Activated naive CD4-positive, alpha-beta T cell treated with anti-CD3 and anti-CD28 coated beads for 36 hours (primary cell): Measurements from ENCODE around the gene SORBS1. TPM values are rescaled to one million over a fixed set of nuclear protein-coding genes. Genes with fewer than 3 reads are reported as not detected.

ENCODE experiments used
- CTCF ChIA-PET: fragments of 350-600 bp; sonication (Branson Sonifier 250); formaldehyde crosslinking; loops from one replicate; lab custom pipeline; 2021; ENCODE audit warnings: antibody characterized with exemption; lab: Charles Lee
- DNase-seq: peaks from one replicate; pipeline ENCODE4 v3.0.0-alpha.2; 2020
- H3K27ac Mint-ChIP-seq: one replicate; pipeline ENCODE4 v1.8.0; 2021; ENCODE audit warnings: mild to moderate bottlenecking, mixed read lengths
- H3K27me3 Mint-ChIP-seq: one replicate; pipeline ENCODE4 v1.8.0; 2021; ENCODE audit warnings: low read depth, mixed read lengths
- H3K36me3 Mint-ChIP-seq: one replicate; pipeline ENCODE4 v1.8.0; 2021; ENCODE audit warnings: low read depth, mixed read lengths
- H3K4me1 Mint-ChIP-seq: one replicate; pipeline ENCODE4 v1.8.0; 2021; ENCODE audit warnings: low read depth, mixed read lengths
- H3K4me3 Mint-ChIP-seq: one replicate; pipeline ENCODE4 v1.8.0; 2021; ENCODE audit warnings: mild to moderate bottlenecking, moderate library complexity, mixed read lengths
- H3K9me3 Mint-ChIP-seq: one replicate; pipeline ENCODE4 v1.8.0; 2021; ENCODE audit warnings: mixed read lengths
- intact Hi-C: fragments of 100-400 bp; cut with micrococcal nuclease; formaldehyde crosslinking; loops from one replicate; pipeline ENCODE4 v1.15.1; 2023
- total RNA-seq, 2 experiments: library from RNA; stranded (reverse); gene quantifications; one replicate each; pipeline ENCODE4 v1.2.3, GENCODE V29; 2021

The SORBS1 gene
- total RNA-seq, 2 experiments from 2014 or later: 0.77 to 0.93 TPM

GRCh38 chr10:95426482-95426881 is 134.7 kb downstream of the SORBS1 start:
- H3K27me3 Mint-ChIP-seq: no peaks in the 10 kb centered on the region
- DNase-seq: no peak
- H3K36me3 Mint-ChIP-seq: no peaks in the 10 kb centered on the region
- CTCF ChIA-PET: interaction anchor here (0.6 to 0.7 kb wide), 2 partner anchors 53 to 178 kb away, joined by 3 to 4 read pairs; no protein-coding TSS in a partner anchor
- no peaks in the 10 kb centered on the region for H3K4me1 Mint-ChIP-seq
- no peak overlapping the region for H3K4me3 Mint-ChIP-seq
- intact Hi-C loops: no loop called here
- H3K27ac Mint-ChIP-seq: no peak overlapping the region
- H3K9me3 Mint-ChIP-seq: no peaks in the 10 kb centered on the region

GRCh38 chr10:95425592-95426465 is 135.3 kb downstream of the SORBS1 start:
- Mint-ChIP-seq H3K4me1 (no peaks in the 10 kb centered on the region), H3K27me3 (no peaks in the 10 kb centered on the region), H3K4me3 (no peak overlapping the region), H3K36me3 (no peaks in the 10 kb centered on the region), H3K27ac (no peak overlapping the region), H3K9me3 (no peaks in the 10 kb centered on the region)
- DNase-seq: no peak
- intact Hi-C loops: no loop called here
- CTCF ChIA-PET: interaction anchor here (0.6 to 1.4 kb wide), 3 partner anchors 9 to 163 kb away, joined by 3 to 4 read pairs (median 3); no protein-coding TSS in a partner anchor

GRCh38 chr10:95423164-95424005 is 137.8 kb downstream of the SORBS1 start:
- CTCF ChIA-PET: interaction anchor here (1.0 kb wide), 1 partner anchor 49 kb away, joined by 5 read pairs; no protein-coding TSS in a partner anchor
- Mint-ChIP-seq H3K9me3 (no peaks in the 10 kb centered on the region), H3K4me1 (no peaks in the 10 kb centered on the region)

GRCh38 chr10:95422233-95422632 is 138.9 kb downstream of the SORBS1 start:
- no peak overlapping the region for H3K27ac Mint-ChIP-seq
- no peaks in the 10 kb centered on the region for H3K9me3 Mint-ChIP-seq
- CTCF ChIA-PET: interaction anchor here (1.0 to 2.5 kb wide), 2 partner anchors 8 to 48 kb away, joined by 5 to 15 read pairs; no protein-coding TSS in a partner anchor
- H3K4me1 Mint-ChIP-seq: no peaks in the 10 kb centered on the region
- no peaks in the 10 kb centered on the region for H3K36me3 Mint-ChIP-seq
- intact Hi-C loops: no loop called here
- DNase-seq: no peak
- no peaks in the 10 kb centered on the region for H3K27me3 Mint-ChIP-seq
- no peak overlapping the region for H3K4me3 Mint-ChIP-seq

More at GRCh38 chr10:95423164-95424005, 137.8 kb downstream of the SORBS1 start:
- Mint-ChIP-seq H3K4me3 (no peak overlapping the region), H3K36me3 (no peaks in the 10 kb centered on the region), H3K27ac (no peak overlapping the region), H3K27me3 (no peaks in the 10 kb centered on the region)
- DNase-seq: no peak
- intact Hi-C loops: no loop called here

- Mint-ChIP-seq H3K4me1 (no peaks in the 10 kb centered on the region), H3K9me3 (no peaks in the 10 kb centered on the region), H3K4me3 (no peak overlapping the region), H3K27me3 (no peaks in the 10 kb centered on the region), H3K27ac (no peak overlapping the region), H3K36me3 (no peaks in the 10 kb centered on the region)
- CTCF ChIA-PET: interaction anchor here (2.5 kb wide), 1 partner anchor 9 kb away, joined by 15 read pairs; no protein-coding TSS in a partner anchor
- DNase-seq: no peak
- intact Hi-C loops: no loop called here
These were observed 139.4 kb downstream of the SORBS1 start for GRCh38 chr10:95421782-95422181.

GRCh38 chr10:95419399-95419798 is 141.8 kb downstream of the SORBS1 start:
- Mint-ChIP-seq H3K9me3 (no peaks in the 10 kb centered on the region), H3K4me3 (no peak overlapping the region), H3K36me3 (no peaks in the 10 kb centered on the region), H3K27ac (no peak overlapping the region), H3K4me1 (no peaks in the 10 kb centered on the region), H3K27me3 (no peaks in the 10 kb centered on the region)
- CTCF ChIA-PET: interaction anchor here (1.2 to 2.5 kb wide), 4 partner anchors 11 to 44 kb away, joined by 3 to 15 read pairs (median 4); no protein-coding TSS in a partner anchor
- DNase-seq: no peak
- intact Hi-C loops: no loop called here

GRCh38 chr10:95416973-95417372 is 144.2 kb downstream of the SORBS1 start:
- H3K9me3 Mint-ChIP-seq: no peaks in the 10 kb centered on the region
- H3K36me3 Mint-ChIP-seq: no peaks in the 10 kb centered on the region
- H3K27ac Mint-ChIP-seq: no peak overlapping the region
- CTCF ChIA-PET: interaction anchor here (0.5 kb wide), 1 partner anchor 25 kb away, joined by 3 read pairs; no protein-coding TSS in a partner anchor
- intact Hi-C loops: no loop called here
- no peak for DNase-seq
- no peaks in the 10 kb centered on the region for H3K4me1 Mint-ChIP-seq
- no peak overlapping the region for H3K4me3 Mint-ChIP-seq
- H3K27me3 Mint-ChIP-seq: no peaks in the 10 kb centered on the region

- Mint-ChIP-seq H3K4me1 (no peaks in the 10 kb centered on the region), H3K27ac (no peak overlapping the region), H3K27me3 (no peaks in the 10 kb centered on the region), H3K4me3 (no peak overlapping the region), H3K9me3 (no peaks in the 10 kb centered on the region), H3K36me3 (no peaks in the 10 kb centered on the region)
- no peak for DNase-seq
- CTCF ChIA-PET: interaction anchor here (0.5 to 1.2 kb wide), 2 partner anchors 14 to 26 kb away, joined by 3 to 4 read pairs; no protein-coding TSS in a partner anchor
- intact Hi-C loops: no loop called here
These were observed 144.9 kb downstream of the SORBS1 start for GRCh38 chr10:95416270-95416669.

- Mint-ChIP-seq H3K9me3 (no peaks in the 10 kb centered on the region), H3K4me1 (no peaks in the 10 kb centered on the region), H3K27ac (no peak overlapping the region), H3K27me3 (no peaks in the 10 kb centered on the region), H3K36me3 (no peaks in the 10 kb centered on the region), H3K4me3 (no peak overlapping the region)
- DNase-seq: no peak
- intact Hi-C loops: no loop called here
- CTCF ChIA-PET: interaction anchor here (0.6 to 1.2 kb wide), 2 partner anchors 15 to 40 kb away, joined by 3 to 4 read pairs; no protein-coding TSS in a partner anchor
These were observed 145.5 kb downstream of the SORBS1 start for GRCh38 chr10:95415621-95416031.

- DNase-seq: no peak
- Mint-ChIP-seq H3K9me3 (no peaks in the 10 kb centered on the region), H3K36me3 (no peaks in the 10 kb centered on the region), H3K4me1 (no peaks in the 10 kb centered on the region), H3K27me3 (no peaks in the 10 kb centered on the region), H3K27ac (no peak overlapping the region), H3K4me3 (no peak overlapping the region)
- CTCF ChIA-PET: interaction anchor here (0.6 to 1.5 kb wide), 3 partner anchors 15 to 40 kb away, joined by 3 to 4 read pairs (median 4); no protein-coding TSS in a partner anchor
- intact Hi-C loops: no loop called here
These were observed 146.2 kb downstream of the SORBS1 start for GRCh38 chr10:95414844-95415485.

- no peaks in the 10 kb centered on the region for H3K27me3 Mint-ChIP-seq
- H3K4me1 Mint-ChIP-seq: no peaks in the 10 kb centered on the region
- H3K4me3 Mint-ChIP-seq: no peak overlapping the region
- intact Hi-C loops: no loop called here
- H3K9me3 Mint-ChIP-seq: no peaks in the 10 kb centered on the region
- H3K27ac Mint-ChIP-seq: no peak overlapping the region
- no peaks in the 10 kb centered on the region for H3K36me3 Mint-ChIP-seq
- CTCF ChIA-PET: interaction anchor here (1.5 kb wide), 1 partner anchor 16 kb away, joined by 4 read pairs; no protein-coding TSS in a partner anchor
- no peak for DNase-seq
These were observed 146.9 kb downstream of the SORBS1 start for GRCh38 chr10:95414016-95414830.
